HL-60 (cell line): ENCODE measurements around the gene CAPN13.

ENCODE experiments used
- CTCF ChIP-seq: IDR thresholded peaks from one replicate; pipeline ENCODE4 v1.5.1; 2011; ENCODE audit warnings: low read length, control low read depth, inconsistent platforms; ENCODE audit not compliant: insufficient read depth
- GABPA ChIP-seq: IDR thresholded peaks from 2 replicates; pipeline ENCODE4 v1.6.1; 2012; ENCODE audit warnings: low read depth
- POLR2AphosphoS5 ChIP-seq: IDR thresholded peaks from 2 replicates; pipeline ENCODE4 v1.6.1; 2012; ENCODE audit warnings: low read depth
- TF ChIP-seq, protein P1 (sequence below): IDR thresholded peaks from 2 replicates; pipeline ENCODE4 v1.6.1; 2012; ENCODE audit warnings: low read depth; ENCODE audit not compliant: insufficient replicate concordance

GRCh38 chr2:30800159-30800558 is 7.1 kb downstream of the CAPN13 start:
- TF ChIP-seq CTCF (no peak), POLR2AphosphoS5 (no peak), GABPA (no peak)
- TF ChIP-seq, protein P1, sequence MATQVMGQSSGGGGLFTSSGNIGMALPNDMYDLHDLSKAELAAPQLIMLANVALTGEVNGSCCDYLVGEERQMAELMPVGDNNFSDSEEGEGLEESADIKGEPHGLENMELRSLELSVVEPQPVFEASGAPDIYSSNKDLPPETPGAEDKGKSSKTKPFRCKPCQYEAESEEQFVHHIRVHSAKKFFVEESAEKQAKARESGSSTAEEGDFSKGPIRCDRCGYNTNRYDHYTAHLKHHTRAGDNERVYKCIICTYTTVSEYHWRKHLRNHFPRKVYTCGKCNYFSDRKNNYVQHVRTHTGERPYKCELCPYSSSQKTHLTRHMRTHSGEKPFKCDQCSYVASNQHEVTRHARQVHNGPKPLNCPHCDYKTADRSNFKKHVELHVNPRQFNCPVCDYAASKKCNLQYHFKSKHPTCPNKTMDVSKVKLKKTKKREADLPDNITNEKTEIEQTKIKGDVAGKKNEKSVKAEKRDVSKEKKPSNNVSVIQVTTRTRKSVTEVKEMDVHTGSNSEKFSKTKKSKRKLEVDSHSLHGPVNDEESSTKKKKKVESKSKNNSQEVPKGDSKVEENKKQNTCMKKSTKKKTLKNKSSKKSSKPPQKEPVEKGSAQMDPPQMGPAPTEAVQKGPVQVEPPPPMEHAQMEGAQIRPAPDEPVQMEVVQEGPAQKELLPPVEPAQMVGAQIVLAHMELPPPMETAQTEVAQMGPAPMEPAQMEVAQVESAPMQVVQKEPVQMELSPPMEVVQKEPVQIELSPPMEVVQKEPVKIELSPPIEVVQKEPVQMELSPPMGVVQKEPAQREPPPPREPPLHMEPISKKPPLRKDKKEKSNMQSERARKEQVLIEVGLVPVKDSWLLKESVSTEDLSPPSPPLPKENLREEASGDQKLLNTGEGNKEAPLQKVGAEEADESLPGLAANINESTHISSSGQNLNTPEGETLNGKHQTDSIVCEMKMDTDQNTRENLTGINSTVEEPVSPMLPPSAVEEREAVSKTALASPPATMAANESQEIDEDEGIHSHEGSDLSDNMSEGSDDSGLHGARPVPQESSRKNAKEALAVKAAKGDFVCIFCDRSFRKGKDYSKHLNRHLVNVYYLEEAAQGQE = no peak
